T-cell (primary cell): ENCODE data around the gene HAVCR2. TPM values are rescaled to one million over a fixed set of nuclear protein-coding genes. Genes with fewer than 3 reads are reported as not detected.

Source experiments
- ATAC-seq, 4 experiments: fragments of 200-7000 bp in 3 of 4; fragments of 150-1000 bp in 1 of 4; cut with Tn5 transposase; replicated peaks in 1 of 4; 1 replicate in 3 of 4; 2 replicates in 1 of 4; pipeline ENCODE4 v1.10.0; 2021; ENCODE audit warnings: moderate library complexity in 3 of 4, mild to moderate bottlenecking in 2 of 4, moderate number of reproducible peaks in 1 of 4
- CTCF ChIA-PET, 2 donors: fragments of 300-600 bp; sonication (Branson Sonifier 250); formaldehyde crosslinking; loops; one replicate each; lab custom pipeline; 2022; ENCODE audit warnings: antibody characterized with exemption in 2 of 2; lab: Charles Lee
- POLR2A ChIA-PET, 2 donors: fragments of 300-600 bp; sonication (Branson Sonifier 250); formaldehyde crosslinking; loops; one replicate each; lab custom pipeline; 2022; ENCODE audit warnings: antibody characterized with exemption in 2 of 2; lab: Charles Lee
- DNase-seq, 35 experiments: peaks; one replicate each; pipeline versions ENCODE4 v3.0.0 to v3.0.0-alpha.2; 2013 to 2023
- H3K27ac ChIP-seq: one replicate; pipeline ENCODE4 v1.5.1; 2013; ENCODE audit warnings: low read length
- H3K27me3 ChIP-seq, 2 experiments: replicated peaks in 1 of 2; 1 replicate in 1 of 2; 2 replicates in 1 of 2; pipeline versions ENCODE4 v1.6.1 to v1.7.0; 2013; ENCODE audit warnings: low read length in 1 of 2, mixed read lengths in 1 of 2; ENCODE audit not compliant: control insufficient read depth in 2 of 2, insufficient read depth in 2 of 2; ENCODE audit errors: extremely low read depth in 1 of 2
- H3K36me3 ChIP-seq, 2 donors: 1 replicate in 1 of 2; 2 replicates in 1 of 2; pipeline versions ENCODE4 v1.6.1 to v1.7.0; 2013; ENCODE audit warnings: low read length in 1 of 2; ENCODE audit not compliant: control insufficient read depth in 2 of 2, insufficient read depth in 1 of 2; ENCODE audit errors: extremely low read depth in 1 of 2
- H3K4me1 ChIP-seq, 2 experiments: 1 replicate in 1 of 2; 2 replicates in 1 of 2; pipeline versions ENCODE4 v1.6.1 to v1.7.0; 2013; ENCODE audit warnings: low read length in 2 of 2, mixed read lengths in 1 of 2; ENCODE audit not compliant: insufficient read depth in 2 of 2, control insufficient read depth in 1 of 2; ENCODE audit errors: extremely low read depth in 1 of 2
- H3K4me3 ChIP-seq, 2 donors: 1 replicate in 1 of 2; 2 replicates in 1 of 2; pipeline versions ENCODE4 v1.5.1 to v1.7.0; 2013; ENCODE audit warnings: mild to moderate bottlenecking in 2 of 2, low read length in 1 of 2, moderate library complexity in 1 of 2; ENCODE audit not compliant: control insufficient read depth in 1 of 2; ENCODE audit errors: extremely low read depth in 1 of 2
- H3K9me3 ChIP-seq: 2 replicates; pipeline ENCODE4 v1.7.0; 2013
- H3K27ac Mint-ChIP-seq, 2 donors: one replicate each; pipeline ENCODE4 v1.8.0; 2020 to 2021; ENCODE audit warnings: mild to moderate bottlenecking in 2 of 2, mixed read lengths in 2 of 2
- H3K27me3 Mint-ChIP-seq, 2 donors: one replicate each; pipeline ENCODE4 v1.8.0; 2021 to 2022; ENCODE audit warnings: mixed read lengths in 2 of 2
- H3K36me3 Mint-ChIP-seq: one replicate; pipeline ENCODE4 v1.8.0; 2021; ENCODE audit warnings: mixed read lengths
- H3K4me1 Mint-ChIP-seq, 3 donors: one replicate each; pipeline ENCODE4 v1.8.0; 2020 to 2022; ENCODE audit warnings: mixed read lengths in 3 of 3, mild to moderate bottlenecking in 1 of 3
- H3K4me3 Mint-ChIP-seq, 3 donors: one replicate each; pipeline ENCODE4 v1.8.0; 2020 to 2022; ENCODE audit warnings: mild to moderate bottlenecking in 3 of 3, mixed read lengths in 3 of 3, moderate library complexity in 3 of 3
- H3K9me3 Mint-ChIP-seq, 3 donors: one replicate each; pipeline ENCODE4 v1.8.0; 2020 to 2022; ENCODE audit warnings: mixed read lengths in 3 of 3
- WGBS: methylation state at CpG from one replicate; pipeline ENCODE4 v1.1.5; 2013; ENCODE audit warnings: missing lambda C conversion rate; ENCODE audit not compliant: insufficient coverage; 5-methylcytosine and 5-hydroxymethylcytosine counted together
- total RNA-seq, 35 experiments: library from RNA in 6 of 35; stranded (reverse) in 6 of 35; fragments of 120-200 nt in 1 of 35; gene quantifications; one replicate each; pipeline versions ENCODE4 v1.2.1 to v1.2.4 and lab custom pipeline; 2013 to 2026

HAVCR2 gene
- total RNA-seq, 5 donors from 2014 or later (not counting 1 experiment from before 2014, with no cell fraction given) = 2.2 to 4.6 (median 3.2) TPM

GRCh38 chr5:157121709-157122108, 12.9 kb upstream of the HAVCR2 start:
- no peak overlapping the region for H3K27ac Mint-ChIP-seq
- no peak overlapping the region for H3K4me3 Mint-ChIP-seq
- no peak for DNase-seq
- Histone ChIP-seq H3K36me3 (no peaks in the 10 kb centered on the region), H3K4me1 (no peaks in the 10 kb centered on the region), H3K4me3 (no peak overlapping the region), H3K27me3 (peaks cover 0 to 5% of the 10 kb centered on the region in 2 experiments), H3K9me3 (peaks cover 3% of the 10 kb centered on the region), H3K27ac (no peak overlapping the region)
- ATAC-seq = no peak
- ChIA-PET CTCF (interaction anchor here (0.6 to 1.0 kb wide), 2 partner anchors 9 kb away, joined by 3 to 5 read pairs; no protein-coding TSS in a partner anchor), POLR2A (interaction anchor here in 1 of 2 donors (0.6 kb wide), 1 partner anchor 81 kb away, joined by 3 read pairs; no protein-coding TSS in a partner anchor)
- H3K4me1 Mint-ChIP-seq = peaks cover 2 to 3% (median 2%) of the 10 kb centered on the region in 3 donors
- H3K27me3 Mint-ChIP-seq = no peaks in the 10 kb centered on the region
- peaks cover 6 to 22% (median 9%) of the 10 kb centered on the region in 3 donors for H3K9me3 Mint-ChIP-seq
- H3K36me3 Mint-ChIP-seq = peaks cover 21% of the 10 kb centered on the region

- POLR2A ChIA-PET = interaction anchor here in 1 of 2 donors (0.5 kb wide), 1 partner anchor 13 kb away, joined by 3 read pairs; no protein-coding TSS in a partner anchor
- Histone ChIP-seq H3K27me3 (peaks cover 0 to 5% of the 10 kb centered on the region in 2 experiments), H3K36me3 (no peaks in the 10 kb centered on the region), H3K27ac (no peak overlapping the region), H3K9me3 (peaks cover 3% of the 10 kb centered on the region), H3K4me3 (no peak overlapping the region), H3K4me1 (peaks cover 3% of the 10 kb centered on the region in 2 experiments)
- 100% methylated on average over 1 of the region's 1 CpG for WGBS
- CTCF ChIA-PET = no interaction called here
- no peaks in the 10 kb centered on the region for H3K27me3 Mint-ChIP-seq
- DNase-seq (no peak), ATAC-seq (no peak)
- peaks cover 21% of the 10 kb centered on the region for H3K36me3 Mint-ChIP-seq
- H3K27ac Mint-ChIP-seq = no peak overlapping the region
- H3K9me3 Mint-ChIP-seq = peaks cover 6 to 22% (median 9%) of the 10 kb centered on the region in 3 donors
- H3K4me3 Mint-ChIP-seq = no peak overlapping the region
- peaks cover 8 to 10% (median 9%) of the 10 kb centered on the region in 3 donors for H3K4me1 Mint-ChIP-seq
Measured at GRCh38 chr5:157120102-157120501, 11.3 kb upstream of the HAVCR2 start.

- Histone ChIP-seq H3K4me1 (peaks cover 3% of the 10 kb centered on the region in 2 experiments), H3K9me3 (no peaks in the 10 kb centered on the region), H3K4me3 (no peak overlapping the region), H3K27me3 (peaks cover 0 to 5% of the 10 kb centered on the region in 2 experiments), H3K27ac (no peak overlapping the region), H3K36me3 (no peaks in the 10 kb centered on the region)
- Mint-ChIP-seq H3K36me3 (peaks cover 5% of the 10 kb centered on the region), H3K27me3 (no peaks in the 10 kb centered on the region), H3K27ac (peak overlapping the region; percentile 8 to 19), H3K9me3 (peaks cover 0 to 5% (median 5%) of the 10 kb centered on the region in 3 donors), H3K4me1 (peaks cover 8 to 13% (median 9%) of the 10 kb centered on the region in 3 donors), H3K4me3 (no peak overlapping the region)
- DNase-seq (no peak), ATAC-seq (no peak)
- CTCF ChIA-PET = interaction anchor here (0.6 to 0.7 kb wide), 2 partner anchors 14 to 16 kb away, joined by 3 to 5 read pairs; no protein-coding TSS in a partner anchor
- WGBS = 0% methylated on average over 1 of the region's 6 CpGs
- POLR2A ChIA-PET = no interaction called here
Measured at GRCh38 chr5:157116483-157116954, 7.7 kb upstream of the HAVCR2 start.

GRCh38 chr5:157115502-157115901, 6.7 kb upstream of the HAVCR2 start:
- no peaks in the 10 kb centered on the region for H3K9me3 Mint-ChIP-seq
- H3K4me1 Mint-ChIP-seq = peaks cover 8 to 16% (median 11%) of the 10 kb centered on the region in 3 donors
- H3K4me1 ChIP-seq = peaks cover 3% of the 10 kb centered on the region in 2 experiments
- no peaks in the 10 kb centered on the region for H3K27me3 Mint-ChIP-seq
- DNase-seq (no peak), ATAC-seq (no peak)
- H3K27ac ChIP-seq = no peak overlapping the region
- ChIA-PET CTCF (interaction anchor here in 1 of 2 donors (0.7 kb wide), 1 partner anchor 17 kb away, joined by 3 read pairs; no protein-coding TSS in a partner anchor), POLR2A (no interaction called here)
- H3K4me3 ChIP-seq = no peak overlapping the region
- H3K27me3 ChIP-seq = no peaks in the 10 kb centered on the region
- no peaks in the 10 kb centered on the region for H3K9me3 ChIP-seq
- no peaks in the 10 kb centered on the region for H3K36me3 Mint-ChIP-seq
- no CpG with 5 or more reads among the region's 1 CpG for WGBS
- no peaks in the 10 kb centered on the region for H3K36me3 ChIP-seq
- H3K4me3 Mint-ChIP-seq = no peak overlapping the region
- no peak overlapping the region for H3K27ac Mint-ChIP-seq

- no peak overlapping the region for H3K27ac Mint-ChIP-seq
- DNase-seq (no peak), ATAC-seq (no peak)
- H3K27me3 ChIP-seq = no peaks in the 10 kb centered on the region
- ChIA-PET POLR2A (no interaction called here), CTCF (interaction anchor here in 1 of 2 donors (0.7 kb wide), 1 partner anchor 17 kb away, joined by 3 read pairs; no protein-coding TSS in a partner anchor)
- no peaks in the 10 kb centered on the region for H3K36me3 Mint-ChIP-seq
- no peak overlapping the region for H3K27ac ChIP-seq
- H3K4me3 Mint-ChIP-seq = no peak overlapping the region
- H3K27me3 Mint-ChIP-seq = no peaks in the 10 kb centered on the region
- no peak overlapping the region for H3K4me3 ChIP-seq
- H3K9me3 ChIP-seq = no peaks in the 10 kb centered on the region
- H3K36me3 ChIP-seq = no peaks in the 10 kb centered on the region
- no peaks in the 10 kb centered on the region for H3K9me3 Mint-ChIP-seq
- peaks cover 3 to 7% of the 10 kb centered on the region in 2 experiments for H3K4me1 ChIP-seq
- H3K4me1 Mint-ChIP-seq = peaks cover 10 to 20% (median 11%) of the 10 kb centered on the region in 3 donors
Measured at GRCh38 chr5:157115012-157115411, 6.2 kb upstream of the HAVCR2 start.

- POLR2A ChIA-PET = no interaction called here
- CTCF ChIA-PET = no interaction called here
Measured at GRCh38 chr5:157113002-157113401, 4.2 kb upstream of the HAVCR2 start.

More at GRCh38 chr5:157113002-157113401, 4.2 kb upstream of the HAVCR2 start:
- no peaks in the 10 kb centered on the region for H3K36me3 Mint-ChIP-seq
- H3K27me3 Mint-ChIP-seq = no peaks in the 10 kb centered on the region
- ATAC-seq (no peak), DNase-seq (no peak)
- H3K4me1 ChIP-seq = peaks cover 15 to 26% of the 10 kb centered on the region in 2 experiments
- H3K27ac ChIP-seq = no peak overlapping the region
- H3K4me1 Mint-ChIP-seq = peaks cover 30 to 40% (median 30%) of the 10 kb centered on the region in 3 donors
- no peaks in the 10 kb centered on the region for H3K9me3 ChIP-seq
- WGBS = 100% methylated on average over 1 of the region's 5 CpGs
- H3K4me3 ChIP-seq = no peak overlapping the region
- H3K27me3 ChIP-seq = no peaks in the 10 kb centered on the region
- H3K36me3 ChIP-seq = no peaks in the 10 kb centered on the region
- H3K27ac Mint-ChIP-seq = no peak overlapping the region
- no peaks in the 10 kb centered on the region for H3K9me3 Mint-ChIP-seq
- H3K4me3 Mint-ChIP-seq = no peak overlapping the region
